ENCODE results near the gene VSTM4.

VSTM4 gene

DNA sequence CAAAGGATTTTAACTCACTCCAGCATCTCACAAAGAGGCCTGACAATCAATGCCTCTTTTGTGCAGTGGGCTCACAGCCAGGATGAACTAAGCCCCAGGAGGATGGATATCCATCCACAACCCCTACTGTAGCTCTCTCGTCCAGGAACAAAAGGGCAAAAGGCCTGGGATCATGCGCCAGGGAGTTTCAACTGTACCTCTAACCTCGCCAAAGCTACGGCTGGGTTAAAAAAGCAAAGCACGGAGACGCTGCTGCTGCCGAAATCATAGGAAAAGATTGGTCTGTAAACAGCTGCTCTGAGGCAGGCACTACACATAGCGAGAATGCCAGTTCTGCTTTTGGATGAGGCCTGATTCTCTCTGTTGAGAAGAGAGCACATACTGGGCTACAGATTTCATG, 32.1 kb downstream of the VSTM4 start:
- Histone ChIP-seq H3K4me1 (ENCODE audit: control insufficient read depth in 2 of 2, insufficient read depth in 2 of 2, low read length in 2 of 2) (peaks cover 0 to 4% of the 10 kb centered on the region in 2 donors), H3K9me3 (ENCODE audit: control insufficient read depth in 2 of 2, low read length in 2 of 2) (no peaks in the 10 kb centered on the region), H3K27ac (ENCODE audit: low read depth in 2 of 2, low read length in 2 of 2) (no peak overlapping the region), H3K9ac (ENCODE audit: low read depth in 1 of 2, low read length in 2 of 2) (no peak overlapping the region), H3K36me3 (ENCODE audit: control insufficient read depth in 2 of 2, insufficient read depth in 2 of 2, low read length in 2 of 2) (no peaks in the 10 kb centered on the region), H3K27me3 (ENCODE audit: control insufficient read depth in 2 of 2, insufficient read depth in 2 of 2, low read length in 2 of 2) (no peaks in the 10 kb centered on the region), H3K4me3 (ENCODE audit: low read length in 2 of 2) (no peak overlapping the region)

DNA sequence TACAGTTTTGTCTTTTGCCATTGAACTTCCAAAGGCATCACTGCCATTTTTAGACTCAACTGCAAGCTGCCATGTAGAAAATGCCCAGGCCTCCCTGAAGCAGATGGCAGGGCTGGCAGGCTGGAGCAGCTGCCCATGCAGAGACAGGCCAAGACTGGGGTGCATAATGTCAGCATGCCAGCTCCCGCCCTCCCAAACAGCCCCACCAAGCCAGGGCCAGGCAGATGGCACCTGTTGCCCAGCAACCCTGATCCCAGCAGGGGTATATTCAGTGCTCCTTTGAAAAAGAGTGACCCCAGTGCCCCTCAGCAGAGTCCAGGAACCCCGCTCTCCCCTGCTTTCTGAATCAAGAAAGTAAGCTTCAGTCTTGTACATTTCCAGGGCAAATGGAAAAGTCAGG, 32.6 kb downstream of the VSTM4 start:
- Histone ChIP-seq H3K27ac (ENCODE audit: low read depth in 2 of 2, low read length in 2 of 2) (no peak overlapping the region), H3K9ac (ENCODE audit: low read depth in 1 of 2, low read length in 2 of 2) (no peak overlapping the region), H3K4me1 (ENCODE audit: control insufficient read depth in 2 of 2, insufficient read depth in 2 of 2, low read length in 2 of 2) (peaks cover 0 to 4% of the 10 kb centered on the region in 2 donors)

DNA sequence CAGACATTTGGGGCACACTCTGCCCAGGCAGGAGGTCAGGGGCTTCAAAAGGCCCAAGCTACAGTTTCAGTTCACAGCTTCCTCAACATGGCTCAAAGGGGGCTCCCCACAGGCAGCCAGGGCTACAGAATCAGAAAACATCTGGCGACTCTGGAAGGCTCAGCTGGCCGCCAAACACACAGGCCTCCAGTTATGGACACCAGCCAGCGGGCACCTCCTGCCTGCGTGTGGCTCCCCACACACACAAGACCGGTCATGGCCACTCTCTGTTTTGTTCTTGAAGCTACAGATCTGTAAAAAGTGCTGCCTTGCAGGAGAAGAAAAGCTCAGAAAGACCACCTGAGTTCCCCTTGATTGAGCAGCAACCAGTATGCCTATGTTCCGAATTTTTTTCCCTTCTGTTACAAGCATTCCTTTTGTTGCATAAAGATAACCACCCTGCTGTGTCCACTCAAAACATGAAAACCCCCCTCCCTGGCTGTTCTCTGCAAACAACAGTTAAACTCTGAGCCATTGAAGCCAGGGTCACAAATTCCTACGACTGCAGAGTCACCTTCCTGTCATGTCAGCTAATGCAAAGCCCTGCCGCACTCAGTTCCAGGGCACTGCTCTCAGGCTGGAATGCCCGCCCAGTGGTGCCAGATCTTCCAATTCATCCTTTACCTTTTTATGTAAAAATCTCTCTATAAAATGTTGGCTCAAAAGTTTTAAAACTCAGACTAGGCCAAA, 33.6 kb downstream of the VSTM4 start:
- H3K27me3 ChIP-seq (ENCODE audit: control insufficient read depth in 2 of 2, insufficient read depth in 2 of 2, low read length in 2 of 2) = no peaks in the 10 kb centered on the region
- H3K36me3 ChIP-seq (ENCODE audit: control insufficient read depth in 2 of 2, insufficient read depth in 2 of 2, low read length in 2 of 2) = no peaks in the 10 kb centered on the region
- H3K4me1 ChIP-seq (ENCODE audit: control insufficient read depth in 2 of 2, insufficient read depth in 2 of 2, low read length in 2 of 2) = peaks cover 0 to 4% of the 10 kb centered on the region in 2 donors
- H3K4me3 ChIP-seq (ENCODE audit: low read length in 2 of 2) = no peak overlapping the region
- H3K9ac ChIP-seq (ENCODE audit: low read depth in 1 of 2, low read length in 2 of 2) = no peak overlapping the region
- no peak overlapping the region for H3K27ac ChIP-seq (ENCODE audit: low read depth in 2 of 2, low read length in 2 of 2)
- H3K9me3 ChIP-seq (ENCODE audit: control insufficient read depth in 2 of 2, low read length in 2 of 2) = no peaks in the 10 kb centered on the region

More for the DNA sequence above, 32.6 kb downstream of the VSTM4 start:
- no peaks in the 10 kb centered on the region for H3K9me3 ChIP-seq (ENCODE audit: control insufficient read depth in 2 of 2, low read length in 2 of 2)
- H3K27me3 ChIP-seq (ENCODE audit: control insufficient read depth in 2 of 2, insufficient read depth in 2 of 2, low read length in 2 of 2) = no peaks in the 10 kb centered on the region
- no peak overlapping the region for H3K4me3 ChIP-seq (ENCODE audit: low read length in 2 of 2)
- no peaks in the 10 kb centered on the region for H3K36me3 ChIP-seq (ENCODE audit: control insufficient read depth in 2 of 2, insufficient read depth in 2 of 2, low read length in 2 of 2)

DNA sequence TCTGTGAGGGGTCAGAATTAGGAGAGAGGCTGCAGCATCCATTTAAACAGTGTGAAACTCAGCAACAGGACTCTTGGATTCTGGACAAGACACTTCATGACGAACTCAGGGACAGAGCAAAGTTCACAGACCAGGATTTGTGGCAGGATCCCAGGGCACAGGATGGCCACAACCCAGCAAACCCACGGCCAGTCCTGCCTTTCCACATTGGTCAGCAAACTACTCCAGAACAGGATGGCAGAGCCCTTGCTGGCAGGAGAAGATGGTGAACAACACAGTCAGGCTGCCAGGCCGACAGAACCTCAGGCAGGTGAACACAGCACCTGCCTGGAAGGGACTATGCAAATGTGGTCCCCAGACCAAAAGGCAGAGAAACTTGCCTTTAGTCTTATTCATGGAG, 34.4 kb downstream of the VSTM4 start:
- Histone ChIP-seq H3K4me1 (ENCODE audit: control insufficient read depth in 2 of 2, insufficient read depth in 2 of 2, low read length in 2 of 2) (peaks cover 0 to 4% of the 10 kb centered on the region in 2 donors), H3K27ac (ENCODE audit: low read depth in 2 of 2, low read length in 2 of 2) (no peak overlapping the region)

DNA sequence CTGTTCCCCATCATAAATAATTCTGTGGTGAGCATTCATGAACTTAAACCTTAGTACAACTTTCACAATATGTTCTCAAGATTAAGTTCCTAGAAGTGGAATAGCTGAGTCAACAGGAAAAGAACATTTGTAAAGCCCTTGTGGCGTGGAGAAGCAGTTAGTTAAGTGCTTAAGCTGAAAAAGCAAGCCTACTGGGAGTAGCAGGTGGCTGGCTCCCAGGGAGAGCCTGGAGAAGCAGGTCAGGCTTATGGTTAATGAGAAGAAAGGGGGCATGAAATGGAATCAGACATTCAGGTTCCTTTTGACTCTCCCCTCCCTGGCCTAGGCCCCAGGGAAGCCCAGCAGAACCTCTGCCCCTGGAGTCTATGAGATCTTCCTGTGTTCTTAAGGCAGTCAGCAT, 35.3 kb downstream of the VSTM4 start:
- no peaks in the 10 kb centered on the region for H3K9me3 ChIP-seq (ENCODE audit: control insufficient read depth in 2 of 2, low read length in 2 of 2)
- no peak overlapping the region for H3K9ac ChIP-seq (ENCODE audit: low read depth in 1 of 2, low read length in 2 of 2)
- H3K27ac ChIP-seq (ENCODE audit: low read depth in 2 of 2, low read length in 2 of 2) = no peak overlapping the region
- no peaks in the 10 kb centered on the region for H3K36me3 ChIP-seq (ENCODE audit: control insufficient read depth in 2 of 2, insufficient read depth in 2 of 2, low read length in 2 of 2)
- H3K4me3 ChIP-seq (ENCODE audit: low read length in 2 of 2) = no peak overlapping the region
- no peaks in the 10 kb centered on the region for H3K27me3 ChIP-seq (ENCODE audit: control insufficient read depth in 2 of 2, insufficient read depth in 2 of 2, low read length in 2 of 2)
- H3K4me1 ChIP-seq (ENCODE audit: control insufficient read depth in 2 of 2, insufficient read depth in 2 of 2, low read length in 2 of 2) = peaks cover 0 to 4% of the 10 kb centered on the region in 2 donors

More for the DNA sequence above, 34.4 kb downstream of the VSTM4 start:
- H3K4me3 ChIP-seq (ENCODE audit: low read length in 2 of 2) = no peak overlapping the region
- H3K9ac ChIP-seq (ENCODE audit: low read depth in 1 of 2, low read length in 2 of 2) = no peak overlapping the region
- H3K27me3 ChIP-seq (ENCODE audit: control insufficient read depth in 2 of 2, insufficient read depth in 2 of 2, low read length in 2 of 2) = no peaks in the 10 kb centered on the region
- no peaks in the 10 kb centered on the region for H3K9me3 ChIP-seq (ENCODE audit: control insufficient read depth in 2 of 2, low read length in 2 of 2)
- no peaks in the 10 kb centered on the region for H3K36me3 ChIP-seq (ENCODE audit: control insufficient read depth in 2 of 2, insufficient read depth in 2 of 2, low read length in 2 of 2)

DNA sequence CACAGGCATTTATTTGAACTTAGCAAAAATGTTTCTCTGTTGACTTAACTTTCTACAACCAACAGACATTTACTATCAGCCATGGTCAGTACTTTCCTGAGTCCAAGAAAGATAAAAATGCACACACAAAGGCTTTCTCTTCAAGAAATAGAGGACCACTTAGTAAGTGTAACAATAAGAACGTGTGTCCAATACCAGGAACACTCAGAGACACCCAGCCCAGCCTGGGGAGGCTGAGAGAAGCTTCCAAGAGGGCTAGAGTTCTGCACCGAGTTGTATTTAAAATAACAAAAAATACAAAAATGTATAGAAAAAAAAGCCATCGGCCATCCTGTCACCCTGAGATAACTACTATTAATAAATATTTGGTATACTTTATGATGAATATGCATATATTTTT, 35.8 kb downstream of the VSTM4 start:
- Histone ChIP-seq H3K36me3 (ENCODE audit: control insufficient read depth in 2 of 2, insufficient read depth in 2 of 2, low read length in 2 of 2) (no peaks in the 10 kb centered on the region), H3K4me1 (ENCODE audit: control insufficient read depth in 2 of 2, insufficient read depth in 2 of 2, low read length in 2 of 2) (peaks cover 0 to 4% of the 10 kb centered on the region in 2 donors), H3K9me3 (ENCODE audit: control insufficient read depth in 2 of 2, low read length in 2 of 2) (no peaks in the 10 kb centered on the region), H3K27me3 (ENCODE audit: control insufficient read depth in 2 of 2, insufficient read depth in 2 of 2, low read length in 2 of 2) (no peaks in the 10 kb centered on the region), H3K9ac (ENCODE audit: low read depth in 1 of 2, low read length in 2 of 2) (no peak overlapping the region), H3K4me3 (ENCODE audit: low read length in 2 of 2) (no peak overlapping the region), H3K27ac (ENCODE audit: low read depth in 2 of 2, low read length in 2 of 2) (no peak overlapping the region)

DNA sequence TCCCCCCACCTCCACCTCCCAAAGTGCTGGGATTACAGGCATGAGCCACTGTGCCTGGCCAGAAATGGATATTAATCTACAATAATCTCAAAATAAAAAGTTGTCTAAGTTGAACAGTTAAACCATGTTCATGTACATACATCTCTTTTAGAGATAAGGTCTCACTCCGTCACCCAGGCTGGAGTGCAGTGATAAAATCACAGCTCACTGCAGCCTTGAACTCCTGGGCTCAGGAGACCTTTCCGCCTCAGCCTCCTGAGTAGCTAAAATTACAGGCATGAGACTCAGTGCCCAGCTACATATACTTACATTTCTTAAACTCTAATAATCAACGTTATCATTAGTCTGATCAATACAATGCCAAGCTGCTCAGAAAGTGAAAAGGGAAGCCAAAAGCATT, 36.2 kb downstream of the VSTM4 start:
- Histone ChIP-seq H3K27me3 (ENCODE audit: control insufficient read depth in 2 of 2, insufficient read depth in 2 of 2, low read length in 2 of 2) (no peaks in the 10 kb centered on the region), H3K9ac (ENCODE audit: low read depth in 1 of 2, low read length in 2 of 2) (no peak overlapping the region), H3K9me3 (ENCODE audit: control insufficient read depth in 2 of 2, low read length in 2 of 2) (no peaks in the 10 kb centered on the region), H3K4me1 (ENCODE audit: control insufficient read depth in 2 of 2, insufficient read depth in 2 of 2, low read length in 2 of 2) (peaks cover 0 to 4% of the 10 kb centered on the region in 2 donors), H3K27ac (ENCODE audit: low read depth in 2 of 2, low read length in 2 of 2) (no peak overlapping the region), H3K4me3 (ENCODE audit: low read length in 2 of 2) (no peak overlapping the region), H3K36me3 (ENCODE audit: control insufficient read depth in 2 of 2, insufficient read depth in 2 of 2, low read length in 2 of 2) (no peaks in the 10 kb centered on the region)

DNA sequence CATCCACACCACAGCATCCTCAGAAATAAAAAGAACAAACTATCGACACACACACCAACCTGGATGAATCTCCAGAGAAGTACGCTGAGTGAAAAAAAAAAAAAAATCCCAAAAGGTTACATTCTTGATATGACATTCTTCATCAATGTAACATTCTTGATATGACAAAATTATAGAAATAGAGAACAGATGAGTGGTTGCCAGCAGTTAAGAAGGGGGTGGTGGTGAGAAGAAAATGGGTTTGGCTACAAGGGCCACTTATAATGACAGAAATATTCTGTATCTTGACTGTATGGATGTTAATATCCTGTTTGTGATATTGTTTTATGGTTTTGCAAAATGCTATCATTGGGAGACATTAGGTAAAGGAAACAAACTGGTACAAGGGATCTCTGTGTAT, 36.9 kb downstream of the VSTM4 start:
- Histone ChIP-seq H3K27ac (ENCODE audit: low read depth in 2 of 2, low read length in 2 of 2) (no peak overlapping the region), H3K4me1 (ENCODE audit: control insufficient read depth in 2 of 2, insufficient read depth in 2 of 2, low read length in 2 of 2) (peaks cover 0 to 4% of the 10 kb centered on the region in 2 donors), H3K9me3 (ENCODE audit: control insufficient read depth in 2 of 2, low read length in 2 of 2) (no peaks in the 10 kb centered on the region), H3K4me3 (ENCODE audit: low read length in 2 of 2) (no peak overlapping the region), H3K9ac (ENCODE audit: low read depth in 1 of 2, low read length in 2 of 2) (no peak overlapping the region), H3K36me3 (ENCODE audit: control insufficient read depth in 2 of 2, insufficient read depth in 2 of 2, low read length in 2 of 2) (no peaks in the 10 kb centered on the region), H3K27me3 (ENCODE audit: control insufficient read depth in 2 of 2, insufficient read depth in 2 of 2, low read length in 2 of 2) (no peaks in the 10 kb centered on the region)

DNA sequence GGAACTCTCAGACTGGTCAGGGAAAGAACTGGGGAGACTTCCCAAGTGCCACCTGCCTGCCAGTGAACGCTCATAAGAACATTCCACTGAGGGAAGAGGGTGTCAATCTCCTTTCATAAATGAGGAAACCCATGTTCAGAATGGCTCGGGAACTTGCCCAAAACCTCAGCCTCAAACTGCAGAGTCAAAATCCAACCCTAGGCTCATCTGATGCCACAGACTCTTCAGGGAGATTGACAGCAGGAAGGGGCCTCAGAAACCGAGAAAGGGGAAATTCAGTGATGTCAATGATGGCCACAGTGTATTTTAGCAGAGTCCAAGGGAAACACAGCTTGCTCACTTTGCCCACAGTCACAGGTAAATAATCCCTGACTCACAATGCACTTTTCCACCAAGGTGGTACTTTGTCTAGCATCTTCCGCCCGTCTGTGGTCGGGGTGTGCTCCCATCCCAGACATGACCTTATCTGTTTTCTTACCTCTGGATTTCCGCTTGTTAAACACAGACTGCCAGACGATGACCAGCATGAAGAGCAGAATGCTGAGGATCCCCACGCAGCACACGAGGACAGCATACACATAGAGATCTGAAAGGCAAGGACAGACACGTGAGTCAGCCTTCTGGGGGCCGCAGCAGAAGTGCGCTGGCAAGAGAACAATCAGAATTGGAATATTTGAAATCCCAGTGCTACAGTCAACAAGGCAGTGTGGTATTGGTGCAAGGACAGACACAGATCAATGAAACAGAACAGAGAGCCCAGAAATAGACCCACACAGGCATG, 38.4 kb downstream of the VSTM4 start:
- Histone ChIP-seq H3K27me3 (ENCODE audit: control insufficient read depth in 2 of 2, insufficient read depth in 2 of 2, low read length in 2 of 2) (no peaks in the 10 kb centered on the region), H3K36me3 (ENCODE audit: control insufficient read depth in 2 of 2, insufficient read depth in 2 of 2, low read length in 2 of 2) (no peaks in the 10 kb centered on the region), H3K9me3 (ENCODE audit: control insufficient read depth in 2 of 2, low read length in 2 of 2) (no peaks in the 10 kb centered on the region), H3K4me1 (ENCODE audit: control insufficient read depth in 2 of 2, insufficient read depth in 2 of 2, low read length in 2 of 2) (peaks cover 0 to 3% of the 10 kb centered on the region in 2 donors), H3K27ac (ENCODE audit: low read depth in 2 of 2, low read length in 2 of 2) (no peak overlapping the region), H3K9ac (ENCODE audit: low read depth in 1 of 2, low read length in 2 of 2) (no peak overlapping the region), H3K4me3 (ENCODE audit: low read length in 2 of 2) (no peak overlapping the region)

DNA sequence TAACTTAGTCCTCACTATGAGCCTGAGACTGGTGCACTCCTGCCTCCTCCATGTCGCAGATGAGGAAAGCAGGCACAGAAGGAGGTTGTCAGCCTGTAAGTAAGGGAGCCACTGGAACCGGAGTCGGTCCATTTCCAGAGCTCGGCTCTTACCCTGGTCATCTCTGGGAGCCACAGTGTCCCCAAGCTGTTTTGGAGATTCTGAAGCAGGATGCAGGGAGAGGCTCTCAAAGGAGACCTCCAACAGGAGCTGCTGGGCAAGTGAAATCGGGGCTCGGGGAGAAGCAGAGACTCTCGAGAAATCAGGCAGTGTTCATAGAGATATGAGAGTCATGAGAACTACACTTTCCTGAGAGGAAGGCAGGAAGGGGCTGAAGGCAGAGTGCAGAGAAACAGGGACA, 39.0 kb downstream of the VSTM4 start:
- peaks cover 0 to 2% of the 10 kb centered on the region in 2 donors for H3K4me1 ChIP-seq (ENCODE audit: control insufficient read depth in 2 of 2, insufficient read depth in 2 of 2, low read length in 2 of 2)
- H3K9me3 ChIP-seq (ENCODE audit: control insufficient read depth in 2 of 2, low read length in 2 of 2) = no peaks in the 10 kb centered on the region
- H3K27me3 ChIP-seq (ENCODE audit: control insufficient read depth in 2 of 2, insufficient read depth in 2 of 2, low read length in 2 of 2) = no peaks in the 10 kb centered on the region
- H3K9ac ChIP-seq (ENCODE audit: low read depth in 1 of 2, low read length in 2 of 2) = no peak overlapping the region
- H3K4me3 ChIP-seq (ENCODE audit: low read length in 2 of 2) = no peak overlapping the region
- H3K36me3 ChIP-seq (ENCODE audit: control insufficient read depth in 2 of 2, insufficient read depth in 2 of 2, low read length in 2 of 2) = no peaks in the 10 kb centered on the region
- H3K27ac ChIP-seq (ENCODE audit: low read depth in 2 of 2, low read length in 2 of 2) = no peak overlapping the region

Measured in mucosa of rectum (tissue), 2 donors.